GM23248 (cell line): Measurements from ENCODE around the gene TNFRSF12A. TPM values are rescaled to one million over a fixed set of nuclear protein-coding genes. Genes with fewer than 3 reads are reported as not detected.

Source experiments
- DNase-seq: peaks from one replicate; pipeline ENCODE4 v3.0.0-alpha.2; 2015
- H2AFZ ChIP-seq: fragments of 200-600 bp; sonication (generic); 2 replicates; pipeline ENCODE4 v1.6.1; 2016; ENCODE audit warnings: antibody characterized with exemption
- H3F3A ChIP-seq: fragments of 200-600 bp; sonication (generic); 2 replicates; pipeline ENCODE4 v1.6.1; 2016; ENCODE audit warnings: mild to moderate bottlenecking, antibody characterized with exemption, mixed run types; ENCODE audit not compliant: insufficient read depth
- H3K27ac ChIP-seq: fragments of 200-600 bp; sonication (generic); 2 replicates; pipeline ENCODE4 v1.5.1; 2016; ENCODE audit warnings: mild to moderate bottlenecking
- H3K27me3 ChIP-seq: fragments of 200-600 bp; sonication (generic); replicated peaks from 2 replicates; pipeline ENCODE4 v1.6.1; 2016; ENCODE audit warnings: mild to moderate bottlenecking; ENCODE audit not compliant: insufficient read depth
- H3K36me3 ChIP-seq: fragments of 200-600 bp; sonication (generic); 2 replicates; pipeline ENCODE4 v1.6.1; 2016; ENCODE audit warnings: low read depth, mild to moderate bottlenecking
- H3K4me1 ChIP-seq: fragments of 200-600 bp; sonication (generic); 2 replicates; pipeline ENCODE4 v1.6.1; 2016; ENCODE audit warnings: mild to moderate bottlenecking; ENCODE audit not compliant: insufficient read depth
- H3K4me2 ChIP-seq: fragments of 200-600 bp; sonication (generic); one replicate; pipeline ENCODE4 v1.6.1; 2016; ENCODE audit warnings: mild to moderate bottlenecking; ENCODE audit not compliant: unreplicated experiment
- H3K4me3 ChIP-seq: fragments of 200-600 bp; sonication (generic); 2 replicates; pipeline ENCODE4 v1.5.1; 2016; ENCODE audit warnings: mild to moderate bottlenecking
- H3K79me2 ChIP-seq: fragments of 200-600 bp; sonication (generic); 2 replicates; pipeline ENCODE4 v1.6.1; 2016; ENCODE audit warnings: mild to moderate bottlenecking; ENCODE audit not compliant: insufficient read depth
- H3K9ac ChIP-seq: fragments of 200-600 bp; sonication (generic); 2 replicates; pipeline ENCODE4 v1.6.1; 2016; ENCODE audit warnings: mild to moderate bottlenecking
- H3K9me2 ChIP-seq: fragments of 200-600 bp; sonication (generic); 2 replicates; pipeline ENCODE4 v1.6.1; 2016; ENCODE audit warnings: mixed run types, mild to moderate bottlenecking, moderate library complexity; ENCODE audit not compliant: insufficient read depth
- H3K9me3 ChIP-seq: fragments of 200-600 bp; sonication (generic); one replicate; pipeline ENCODE4 v1.6.1; 2017; ENCODE audit warnings: low read depth
- H4K20me1 ChIP-seq: fragments of 200-600 bp; sonication (generic); 2 replicates; pipeline ENCODE4 v1.6.0; 2016; ENCODE audit not compliant: insufficient read depth
- EZH2 ChIP-seq: fragments of 200-600 bp; sonication (generic); IDR thresholded peaks from 2 replicates; pipeline ENCODE4 v1.6.1; 2018; ENCODE audit warnings: antibody characterized with exemption, mild to moderate bottlenecking; ENCODE audit not compliant: insufficient read depth, poor library complexity, severe bottlenecking
- EZH2phosphoT487 ChIP-seq: fragments of 200-600 bp; sonication (generic); IDR thresholded peaks from 2 replicates; pipeline ENCODE4 v1.6.1; 2018; ENCODE audit warnings: antibody characterized with exemption, moderate library complexity, mild to moderate bottlenecking, low read depth; ENCODE audit not compliant: insufficient read depth
- WGBS, 2 experiments: methylation state at CpG; one replicate each; pipeline ENCODE4 v1.1.6; 2015 to 2017; ENCODE audit warnings: low lambda C conversion rate in 2 of 2, low coverage in 1 of 2; ENCODE audit errors: missing lambda C conversion rate in 2 of 2; 5-methylcytosine and 5-hydroxymethylcytosine counted together
- in situ Hi-C: fragments of 300-500 bp; cut with MboI; formaldehyde crosslinking; loops from 2 replicates; pipeline ENCODE4 v1.15.0; 2020
- polyA plus RNA-seq: library from polyadenylated mRNA; unstranded; fragments of >200 nt; fragmentation: Nextera tagmentation; extraction: Ambion mirVana; gene quantifications from 2 replicates; pipeline ENCODE4 v1.2.1, GENCODE V29; 2016
- total RNA-seq: library from RNA; depleted of rRNA; stranded (reverse); fragments of >200 nt; shearing (Covaris generic); gene quantifications from 2 replicates; pipeline ENCODE4 v1.2.3, GENCODE V29; 2014

Gene TNFRSF12A
- total and polyA plus RNA-seq, 2 experiments from 2014 or later = 735 to 864 TPM

- Histone ChIP-seq H3K27ac (no peak overlapping the region), H3F3A (no peaks in the 10 kb centered on the region), H3K9ac (no peak overlapping the region), H3K27me3 (no peaks in the 10 kb centered on the region; the same call in 1 of the 2 replicates), H3K4me3 (no peak overlapping the region), H4K20me1 (no peaks in the 10 kb centered on the region), H3K9me3 (no peaks in the 10 kb centered on the region), H3K36me3 (no peaks in the 10 kb centered on the region), H3K9me2 (no peaks in the 10 kb centered on the region), H3K4me2 (no peak overlapping the region), H3K4me1 (no peaks in the 10 kb centered on the region), H2AFZ (no peak overlapping the region), H3K79me2 (no peaks in the 10 kb centered on the region)
- in situ Hi-C loops = no loop called here
- 83% methylated on average over 14 of the region's 14 CpGs for WGBS, 2 experiments
- no peak for DNase-seq
- TF ChIP-seq EZH2 = no peak
- TF ChIP-seq EZH2phosphoT487 = no peak
These were observed 27.6 kb upstream of the TNFRSF12A start for GRCh38 chr16:2992383-2993081.

DNA sequence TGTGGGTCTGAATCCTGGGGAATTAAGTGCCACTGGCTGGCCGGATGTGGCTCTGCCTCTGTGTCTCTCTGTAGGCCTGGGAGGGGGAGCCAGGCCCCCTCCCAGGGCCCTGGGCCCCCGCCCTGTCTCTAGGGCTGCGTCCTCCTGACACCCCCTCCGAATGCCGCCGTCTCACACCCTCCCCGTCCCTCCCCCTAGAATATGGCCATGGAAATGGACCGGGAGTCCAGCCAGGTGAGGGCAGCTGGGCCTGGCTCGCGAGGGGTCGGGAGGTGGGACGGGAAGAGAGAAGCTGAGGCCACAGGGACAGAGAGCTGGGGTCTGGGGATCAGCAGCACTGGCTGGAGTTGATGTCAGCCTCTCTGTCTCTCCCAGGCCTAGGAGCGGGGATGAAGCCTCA is 23.9 kb upstream of the TNFRSF12A start:
- no peak overlapping the region for H3K9ac ChIP-seq
- no peak overlapping the region for H3K4me2 ChIP-seq
- no peaks in the 10 kb centered on the region for H3K4me1 ChIP-seq
- TF ChIP-seq EZH2 (no peak), EZH2phosphoT487 (no peak)
- no peaks in the 10 kb centered on the region for H3K9me2 ChIP-seq
- no peaks in the 10 kb centered on the region for H3K79me2 ChIP-seq
- no peak overlapping the region for H3K4me3 ChIP-seq
- no peak for DNase-seq
- no peaks in the 10 kb centered on the region for H3K27me3 ChIP-seq
- H3F3A ChIP-seq = no peaks in the 10 kb centered on the region
- in situ Hi-C loops = no loop called here
- H3K27ac ChIP-seq = no peak overlapping the region
- 77 to 91% methylated on average over 4 to 13 of the region's 13 CpGs for WGBS, 2 experiments
- no peaks in the 10 kb centered on the region for H4K20me1 ChIP-seq
- H2AFZ ChIP-seq = no peak overlapping the region
- no peaks in the 10 kb centered on the region for H3K36me3 ChIP-seq
- H3K9me3 ChIP-seq = no peaks in the 10 kb centered on the region

GRCh38 chr16:2999929-3000328 is 20.2 kb upstream of the TNFRSF12A start:
- H3K9ac ChIP-seq = no peak overlapping the region
- H3K27ac ChIP-seq = no peak overlapping the region
- no peaks in the 10 kb centered on the region for H3K27me3 ChIP-seq
- TF ChIP-seq EZH2phosphoT487 (no peak), EZH2 (no peak)
- no peaks in the 10 kb centered on the region for H3K36me3 ChIP-seq
- no peaks in the 10 kb centered on the region for H3K79me2 ChIP-seq
- no peak overlapping the region for H3K4me3 ChIP-seq
- H3K4me1 ChIP-seq = no peaks in the 10 kb centered on the region
- H3F3A ChIP-seq = no peaks in the 10 kb centered on the region
- H3K9me2 ChIP-seq = no peaks in the 10 kb centered on the region
- in situ Hi-C loops = no loop called here
- no peaks in the 10 kb centered on the region for H3K9me3 ChIP-seq
- DNase-seq = no peak
- WGBS, 2 experiments = 63 to 77% methylated on average over 6 of the region's 6 CpGs
- no peak overlapping the region for H3K4me2 ChIP-seq
- H4K20me1 ChIP-seq = no peaks in the 10 kb centered on the region
- H2AFZ ChIP-seq = no peak overlapping the region

- H3K27me3 ChIP-seq = no peaks in the 10 kb centered on the region
These were observed 19.6 kb upstream of the TNFRSF12A start for GRCh38 chr16:3000540-3000939.

More at GRCh38 chr16:3000540-3000939, 19.6 kb upstream of the TNFRSF12A start:
- no peaks in the 10 kb centered on the region for H3K4me1 ChIP-seq
- no peak overlapping the region for H2AFZ ChIP-seq
- no peaks in the 10 kb centered on the region for H3K79me2 ChIP-seq
- in situ Hi-C loops = no loop called here
- no peak overlapping the region for H3K27ac ChIP-seq
- no peak for DNase-seq
- no peak overlapping the region for H3K4me2 ChIP-seq
- TF ChIP-seq EZH2 = no peak
- no peak for TF ChIP-seq EZH2phosphoT487
- H3K36me3 ChIP-seq = no peaks in the 10 kb centered on the region
- WGBS, 2 experiments = 74 to 76% methylated on average over 4 of the region's 4 CpGs
- no peaks in the 10 kb centered on the region for H4K20me1 ChIP-seq
- no peaks in the 10 kb centered on the region for H3K9me3 ChIP-seq
- no peaks in the 10 kb centered on the region for H3F3A ChIP-seq
- H3K9ac ChIP-seq = no peak overlapping the region
- no peaks in the 10 kb centered on the region for H3K9me2 ChIP-seq
- no peak overlapping the region for H3K4me3 ChIP-seq
